Right lobe of liver (tissue), 6 donors: ENCODE data around the gene UBE2E2. TPM values are rescaled to one million over a fixed set of nuclear protein-coding genes. Genes with fewer than 3 reads are reported as not detected.

ENCODE experiments used
- ATAC-seq, 4 donors: fragments of 200-7000 bp; cut with Tn5 transposase; one replicate each; pipeline ENCODE4 v1.9.1; 2020; ENCODE audit warnings: mild to moderate bottlenecking in 4 of 4, moderate library complexity in 4 of 4
- DNase-seq, 3 donors: peaks; one replicate each; pipeline ENCODE4 v3.0.0-alpha.2; 2020
- H3K27ac ChIP-seq, 3 donors: fragments of 200-600 bp; one replicate each; pipeline ENCODE4 v1.8.0; 2022
- H3K27me3 ChIP-seq, 2 donors: fragments of 200-600 bp; one replicate each; pipeline ENCODE4 v1.8.0; 2022
- H3K36me3 ChIP-seq, 4 donors: fragments of 200-600 bp; sonication (generic) in 1 of 4; one replicate each; pipeline versions ENCODE4 v1.5.1 to v1.8.0; 2017 to 2022; ENCODE audit warnings: control low read depth in 1 of 4
- H3K4me1 ChIP-seq, 4 donors: fragments of 200-600 bp; sonication (generic) in 1 of 4; one replicate each; pipeline versions ENCODE4 v1.5.1 to v1.8.0; 2017 to 2022; ENCODE audit warnings: control low read depth in 1 of 4
- H3K4me3 ChIP-seq, 3 donors: fragments of 200-600 bp; one replicate each; pipeline ENCODE4 v1.8.0; 2022
- H3K9me3 ChIP-seq, 4 donors: fragments of 200-600 bp; sonication (generic) in 1 of 4; one replicate each; pipeline versions ENCODE4 v1.5.1 to v1.8.0; 2017 to 2022; ENCODE audit warnings: control low read depth in 1 of 4
- POLR2A ChIP-seq: fragments of 450-650 bp; IDR thresholded peaks from one replicate; pipeline ENCODE4 v1.6.1; 2017; ENCODE audit warnings: antibody characterized with exemption, mild to moderate bottlenecking
- WGBS: methylation state at CpG from one replicate; pipeline ENCODE4 v1.1.6; 2018; ENCODE audit warnings: low coverage, low lambda C conversion rate; ENCODE audit not compliant: insufficient coverage; ENCODE audit errors: missing lambda C conversion rate; 5-methylcytosine and 5-hydroxymethylcytosine counted together
- intact Hi-C, 2 donors: fragments of 100-400 bp; cut with DNase I; formaldehyde crosslinking; loops; one replicate each; pipeline versions ENCODE4 v1.11.2 to v1.14.1; 2022
- total RNA-seq, 6 experiments: library from RNA; depleted of rRNA in 2 of 6; stranded (reverse); fragments of >200 nt in 2 of 6; fragmentation: NEBNext Ultra II Directional in 3 of 6; extraction: Animal tissue kit (Norgen Biotek cat#: 25700) in 3 of 6; gene quantifications; one replicate each; pipeline versions ENCODE4 v1.1.0 to v1.2.4, GENCODE V29; 2016 to 2023
- TF ChIP-seq, protein P1 (sequence below), 4 donors: fragments of 200-600 bp in 3 of 4; fragments of 450-650 bp in 1 of 4; IDR thresholded peaks; one replicate each; pipeline versions ENCODE4 v1.5.1 to v1.8.0; 2016 to 2022; ENCODE audit warnings: antibody characterized with exemption in 4 of 4, mild to moderate bottlenecking in 2 of 4
- donor health status: DM: no; HTN: yes; CAD: no.
- donor health status: DM: no; HTN: no; CAD: no.
- donor health status: DM: no; HTN: no; CAD: no.
- donor health status: DM: no; HTN: yes; CAD: no.
- donor health status: DM: no; HTN: yes; CAD: no.

UBE2E2 gene
- total RNA-seq, 6 experiments from 2014 or later: 17.2 to 29.1 (median 18.1) TPM

DNA sequence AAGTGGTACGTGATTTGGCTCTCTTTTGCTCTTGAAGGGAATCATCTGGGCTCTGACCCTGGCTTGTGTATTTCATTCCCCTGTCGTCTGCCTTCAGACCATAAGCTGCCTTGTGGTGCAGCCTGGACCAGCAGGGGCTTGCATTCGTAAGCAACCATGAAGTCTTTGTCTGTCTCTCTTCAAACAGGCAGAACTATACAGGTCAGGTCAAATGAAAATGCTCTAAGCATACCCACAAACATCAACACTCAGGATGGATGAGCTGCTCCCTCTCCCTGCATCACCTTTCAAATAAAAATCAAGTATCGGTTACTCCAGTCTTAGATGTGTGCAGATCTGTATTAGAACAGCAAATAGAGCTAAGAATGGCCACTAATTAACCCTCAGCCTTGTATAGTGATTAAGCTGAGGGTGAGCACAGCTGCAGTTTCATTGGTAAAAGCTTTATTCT, 334.0 kb downstream of the UBE2E2 start:
- no peak for TF ChIP-seq POLR2A
- TF ChIP-seq, protein P1, sequence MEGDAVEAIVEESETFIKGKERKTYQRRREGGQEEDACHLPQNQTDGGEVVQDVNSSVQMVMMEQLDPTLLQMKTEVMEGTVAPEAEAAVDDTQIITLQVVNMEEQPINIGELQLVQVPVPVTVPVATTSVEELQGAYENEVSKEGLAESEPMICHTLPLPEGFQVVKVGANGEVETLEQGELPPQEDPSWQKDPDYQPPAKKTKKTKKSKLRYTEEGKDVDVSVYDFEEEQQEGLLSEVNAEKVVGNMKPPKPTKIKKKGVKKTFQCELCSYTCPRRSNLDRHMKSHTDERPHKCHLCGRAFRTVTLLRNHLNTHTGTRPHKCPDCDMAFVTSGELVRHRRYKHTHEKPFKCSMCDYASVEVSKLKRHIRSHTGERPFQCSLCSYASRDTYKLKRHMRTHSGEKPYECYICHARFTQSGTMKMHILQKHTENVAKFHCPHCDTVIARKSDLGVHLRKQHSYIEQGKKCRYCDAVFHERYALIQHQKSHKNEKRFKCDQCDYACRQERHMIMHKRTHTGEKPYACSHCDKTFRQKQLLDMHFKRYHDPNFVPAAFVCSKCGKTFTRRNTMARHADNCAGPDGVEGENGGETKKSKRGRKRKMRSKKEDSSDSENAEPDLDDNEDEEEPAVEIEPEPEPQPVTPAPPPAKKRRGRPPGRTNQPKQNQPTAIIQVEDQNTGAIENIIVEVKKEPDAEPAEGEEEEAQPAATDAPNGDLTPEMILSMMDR (IDR thresholded peaks at IDR 0.05): no peak
- no peaks in the 10 kb centered on the region for H3K9me3 ChIP-seq
- intact Hi-C loops: no loop called here
- H3K4me1 ChIP-seq: no peaks in the 10 kb centered on the region
- H3K27me3 ChIP-seq: no peaks in the 10 kb centered on the region
- ATAC-seq: no peak
- WGBS: 82% methylated on average over 4 of the region's 4 CpGs
- no peak overlapping the region for H3K27ac ChIP-seq
- DNase-seq: no peak
- H3K4me3 ChIP-seq: no peak overlapping the region
- no peaks in the 10 kb centered on the region for H3K36me3 ChIP-seq

DNA sequence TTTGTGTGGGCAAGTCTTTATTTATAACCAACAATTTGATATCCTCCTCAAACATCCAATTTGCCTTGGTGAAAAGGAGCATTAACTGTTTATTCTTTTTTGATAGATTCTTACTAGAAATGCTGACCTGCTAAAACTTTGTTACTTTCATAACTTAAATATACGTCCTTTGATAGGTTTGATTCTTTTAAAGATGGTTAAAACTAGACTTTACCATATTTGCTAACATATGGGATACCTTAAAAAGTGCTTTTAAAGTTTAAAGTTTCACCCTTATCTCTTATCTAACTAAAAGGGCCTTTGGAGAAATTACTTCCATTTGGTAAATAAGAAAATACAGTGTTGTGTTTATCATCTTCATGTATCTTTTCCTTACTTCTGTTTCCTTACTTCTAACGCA, 336.1 kb downstream of the UBE2E2 start:
- intact Hi-C loops: no loop called here
- ATAC-seq: no peak

DNA sequence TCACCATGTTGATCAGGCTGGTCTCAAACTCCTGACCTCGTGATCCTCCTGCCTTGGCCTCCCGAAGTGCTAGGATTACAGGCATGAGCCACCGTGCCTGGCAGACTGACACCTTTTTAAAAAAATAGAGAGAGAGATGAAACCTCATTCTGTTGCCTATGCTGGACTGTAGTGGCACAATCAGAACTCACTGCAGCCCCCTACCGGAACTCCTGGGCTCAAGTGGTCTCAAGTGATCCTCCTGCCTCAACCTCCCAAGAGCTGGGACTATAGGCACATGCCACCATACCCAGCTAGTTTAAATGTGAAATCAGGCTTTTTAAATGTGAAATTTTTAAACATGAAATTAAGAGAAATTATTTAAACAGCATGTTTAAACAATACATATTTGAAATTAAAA, 337.5 kb downstream of the UBE2E2 start:
- no peak for DNase-seq
- H3K27me3 ChIP-seq: no peaks in the 10 kb centered on the region
- intact Hi-C loops: no loop called here
- no peak overlapping the region for H3K4me3 ChIP-seq
- H3K27ac ChIP-seq: no peak overlapping the region
- TF ChIP-seq, protein P1 (IDR thresholded peaks at IDR 0.05): no peak
- no peak for TF ChIP-seq POLR2A
- H3K4me1 ChIP-seq: no peaks in the 10 kb centered on the region
- H3K9me3 ChIP-seq: no peaks in the 10 kb centered on the region
- 100% methylated on average over 1 of the region's 4 CpGs for WGBS
- no peak for ATAC-seq
- H3K36me3 ChIP-seq: no peaks in the 10 kb centered on the region

More for the DNA sequence above, 336.1 kb downstream of the UBE2E2 start:
- WGBS: 83% methylated on average over 2 of the region's 2 CpGs
- TF ChIP-seq, protein P1 (IDR thresholded peaks at IDR 0.05): no peak
- TF ChIP-seq POLR2A: no peak
- H3K4me3 ChIP-seq: no peak overlapping the region
- no peaks in the 10 kb centered on the region for H3K4me1 ChIP-seq
- H3K27me3 ChIP-seq: no peaks in the 10 kb centered on the region
- H3K36me3 ChIP-seq: no peaks in the 10 kb centered on the region
- DNase-seq: no peak
- no peaks in the 10 kb centered on the region for H3K9me3 ChIP-seq
- no peak overlapping the region for H3K27ac ChIP-seq

DNA sequence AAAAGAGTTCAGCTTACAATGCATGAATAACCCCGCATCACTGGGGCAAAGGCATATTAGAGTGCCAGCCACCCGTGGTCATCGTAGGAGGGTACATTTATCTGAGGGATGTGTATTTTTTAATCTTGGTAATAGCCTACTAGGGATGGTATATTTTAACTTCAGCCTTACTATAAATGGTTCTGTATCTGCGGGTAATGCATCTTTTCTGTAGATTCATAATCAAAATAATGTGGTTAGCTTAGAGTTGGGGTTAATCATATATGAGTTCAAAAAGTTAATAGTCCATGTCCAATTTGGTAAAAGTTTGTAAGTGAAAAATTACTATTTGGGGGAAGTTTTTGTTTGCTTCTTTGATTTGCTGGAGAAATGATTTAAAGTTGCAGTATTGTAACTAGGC, 339.0 kb downstream of the UBE2E2 start:
- Histone ChIP-seq H3K9me3 (no peaks in the 10 kb centered on the region), H3K4me1 (no peaks in the 10 kb centered on the region), H3K27me3 (no peaks in the 10 kb centered on the region), H3K27ac (no peak overlapping the region), H3K36me3 (no peaks in the 10 kb centered on the region), H3K4me3 (no peak overlapping the region)
- TF ChIP-seq POLR2A: no peak
- TF ChIP-seq, protein P1 (IDR thresholded peaks at IDR 0.05): no peak
- no peak for ATAC-seq
- WGBS: 92% methylated on average over 4 of the region's 4 CpGs
- no peak for DNase-seq
- intact Hi-C loops: no loop called here

DNA sequence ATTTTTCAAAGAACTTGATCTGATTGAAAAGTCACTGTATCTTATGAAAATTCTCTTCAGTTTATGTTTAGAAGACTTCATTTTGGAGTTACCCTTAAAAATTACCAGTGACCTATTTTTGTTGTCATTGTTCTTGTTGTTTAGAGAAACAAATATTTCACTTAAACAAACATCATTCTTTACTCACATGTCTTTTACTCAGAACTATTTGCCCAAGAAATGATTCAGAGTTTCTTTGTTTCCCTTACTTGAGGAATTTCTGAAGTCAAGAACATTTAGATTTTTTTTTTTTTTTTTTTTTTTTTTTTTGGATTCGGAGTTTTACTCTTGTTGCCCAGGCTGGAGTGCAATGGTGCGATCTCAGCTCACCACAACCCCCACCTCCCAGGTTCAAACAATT, 343.1 kb downstream of the UBE2E2 start:
- Histone ChIP-seq H3K4me1 (no peaks in the 10 kb centered on the region), H3K4me3 (no peak overlapping the region), H3K9me3 (no peaks in the 10 kb centered on the region), H3K36me3 (no peaks in the 10 kb centered on the region), H3K27me3 (no peaks in the 10 kb centered on the region), H3K27ac (no peak overlapping the region)
- intact Hi-C loops: no loop called here
- TF ChIP-seq, protein P1 (IDR thresholded peaks at IDR 0.05): no peak
- no peak for TF ChIP-seq POLR2A
- 63% methylated on average over 2 of the region's 2 CpGs for WGBS
- no peak for DNase-seq
- ATAC-seq: no peak
